ENCODE measurements around the gene QSOX2. TPM values are rescaled to one million over a fixed set of nuclear protein-coding genes. Genes with fewer than 3 reads are reported as not detected.
A peak's percentile ranks its signal among the peaks of the same experiment; 100 is the strongest.

The QSOX2 gene
- total RNA-seq, 1 experiment from 2014 or later = 48.0 TPM

- H3K4me3 ChIP-seq = no peak overlapping the region
- no peaks in the 10 kb centered on the region for H3K9me3 ChIP-seq (replicated peaks)
- peak overlapping the region; percentile 9; the same call in 1 of the 2 replicates for H3K27ac ChIP-seq
- peak in 1 of 2 experiments; percentile 52 for DNase-seq
- H3K27me3 ChIP-seq = no peaks in the 10 kb centered on the region
- H3K4me1 ChIP-seq = peaks cover 21% of the 10 kb centered on the region
- H3K36me3 ChIP-seq = peaks cover 22% of the 10 kb centered on the region
Measured at GRCh38 chr9:136233411-136233810, 12.2 kb downstream of the QSOX2 start.

- no peak overlapping the region for H3K4me3 ChIP-seq
- peaks cover 17% of the 10 kb centered on the region for H3K4me1 ChIP-seq
- H3K27ac ChIP-seq = peak overlapping the region; percentile 9; the same call in 1 of the 2 replicates
- no peaks in the 10 kb centered on the region for H3K9me3 ChIP-seq (replicated peaks)
- peaks cover 24% of the 10 kb centered on the region for H3K36me3 ChIP-seq
- no peaks in the 10 kb centered on the region for H3K27me3 ChIP-seq
- DNase-seq = peak; percentile 56 to 71
Measured at GRCh38 chr9:136232969-136233368, 12.6 kb downstream of the QSOX2 start.

GRCh38 chr9:136231478-136232297 lies 13.9 kb downstream of the QSOX2 start:
- no peaks in the 10 kb centered on the region for H3K27me3 ChIP-seq
- no peak overlapping the region for H3K27ac ChIP-seq
- no peaks in the 10 kb centered on the region for H3K9me3 ChIP-seq (replicated peaks)
- peaks cover 24% of the 10 kb centered on the region for H3K36me3 ChIP-seq
- peaks cover 14% of the 10 kb centered on the region for H3K4me1 ChIP-seq
- no peak for DNase-seq
- no peak overlapping the region for H3K4me3 ChIP-seq

GRCh38 chr9:136230773-136231172 lies 14.8 kb downstream of the QSOX2 start:
- H3K27ac ChIP-seq = no peak overlapping the region
- no peak for DNase-seq
- peaks cover 26% of the 10 kb centered on the region for H3K36me3 ChIP-seq

GRCh38 chr9:136230365-136230764 lies 15.2 kb downstream of the QSOX2 start:
- Histone ChIP-seq H3K9me3 (replicated peaks) (no peaks in the 10 kb centered on the region), H3K27ac (no peak overlapping the region), H3K27me3 (no peaks in the 10 kb centered on the region), H3K4me3 (no peak overlapping the region), H3K36me3 (peaks cover 22% of the 10 kb centered on the region), H3K4me1 (peaks cover 14% of the 10 kb centered on the region)
- no peak for DNase-seq

More at GRCh38 chr9:136230773-136231172, 14.8 kb downstream of the QSOX2 start:
- no peaks in the 10 kb centered on the region for H3K9me3 ChIP-seq (replicated peaks)
- no peak overlapping the region for H3K4me3 ChIP-seq
- H3K4me1 ChIP-seq = peaks cover 14% of the 10 kb centered on the region
- no peaks in the 10 kb centered on the region for H3K27me3 ChIP-seq

- Histone ChIP-seq H3K4me1 (peaks cover 14% of the 10 kb centered on the region), H3K36me3 (peaks cover 18% of the 10 kb centered on the region), H3K27ac (no peak overlapping the region), H3K9me3 (replicated peaks) (no peaks in the 10 kb centered on the region), H3K27me3 (no peaks in the 10 kb centered on the region), H3K4me3 (no peak overlapping the region)
- no peak for DNase-seq
Measured at GRCh38 chr9:136229096-136230065, 16.2 kb downstream of the QSOX2 start.

- Histone ChIP-seq H3K36me3 (peaks cover 22% of the 10 kb centered on the region), H3K9me3 (replicated peaks) (no peaks in the 10 kb centered on the region), H3K27me3 (no peaks in the 10 kb centered on the region), H3K27ac (no peak overlapping the region), H3K4me1 (peaks cover 5% of the 10 kb centered on the region), H3K4me3 (no peak overlapping the region)
- DNase-seq = no peak
Measured at GRCh38 chr9:136228107-136228875, 17.3 kb downstream of the QSOX2 start.

GRCh38 chr9:136226680-136227407 lies 18.8 kb downstream of the QSOX2 start:
- Histone ChIP-seq H3K36me3 (peaks cover 26% of the 10 kb centered on the region), H3K9me3 (replicated peaks) (no peaks in the 10 kb centered on the region), H3K4me3 (no peak overlapping the region), H3K27me3 (no peaks in the 10 kb centered on the region), H3K4me1 (no peaks in the 10 kb centered on the region; the same call in 1 of the 2 replicates), H3K27ac (no peak overlapping the region)
- no peak for DNase-seq

- H3K9me3 ChIP-seq (replicated peaks) = no peaks in the 10 kb centered on the region
- H3K27me3 ChIP-seq = no peaks in the 10 kb centered on the region
- no peak overlapping the region for H3K27ac ChIP-seq
- H3K36me3 ChIP-seq = peaks cover 22% of the 10 kb centered on the region
- DNase-seq = peak; percentile 62 to 66
- H3K4me1 ChIP-seq = no peaks in the 10 kb centered on the region; the same call in 1 of the 2 replicates
- no peak overlapping the region for H3K4me3 ChIP-seq
Measured at GRCh38 chr9:136225748-136226679, 19.6 kb downstream of the QSOX2 start.

- H3K9me3 ChIP-seq (replicated peaks) = no peaks in the 10 kb centered on the region
- no peak overlapping the region for H3K27ac ChIP-seq
- peaks cover 21% of the 10 kb centered on the region for H3K36me3 ChIP-seq
- no peaks in the 10 kb centered on the region for H3K27me3 ChIP-seq
- no peak overlapping the region for H3K4me3 ChIP-seq
- DNase-seq = no peak
- H3K4me1 ChIP-seq = peaks cover 4% of the 10 kb centered on the region; the same call in 1 of the 2 replicates
Measured at GRCh38 chr9:136225366-136225747, 20.3 kb downstream of the QSOX2 start.

- Histone ChIP-seq H3K4me1 (peaks cover 17% of the 10 kb centered on the region), H3K9me3 (replicated peaks) (no peaks in the 10 kb centered on the region), H3K36me3 (peaks cover 21% of the 10 kb centered on the region), H3K4me3 (no peak overlapping the region), H3K27ac (no peak overlapping the region), H3K27me3 (no peaks in the 10 kb centered on the region)
- no peak for DNase-seq
Measured at GRCh38 chr9:136223871-136224640, 21.6 kb downstream of the QSOX2 start.

- Histone ChIP-seq H3K27me3 (no peaks in the 10 kb centered on the region), H3K36me3 (peaks cover 26% of the 10 kb centered on the region), H3K9me3 (replicated peaks) (no peaks in the 10 kb centered on the region), H3K4me3 (no peak overlapping the region), H3K27ac (no peak overlapping the region), H3K4me1 (peaks cover 27% of the 10 kb centered on the region)
- DNase-seq = no peak
Measured at GRCh38 chr9:136222906-136223285, 22.7 kb downstream of the QSOX2 start.
